Measurements from ENCODE around the gene WNT3A. TPM values are rescaled to one million over a fixed set of nuclear protein-coding genes. Genes with fewer than 3 reads are reported as not detected.
A peak's percentile ranks its signal among the peaks of the same experiment; 100 is the strongest.

WNT3A gene
- total RNA-seq, 4 donors from 2014 or later, result not detected

GRCh38 chr1:228037401-228038386 lies 30.9 kb downstream of the WNT3A start:
- H3K27ac ChIP-seq (replicated peaks in 1 of 4), result no peak overlapping the region
- TF ChIP-seq CTCF (IDR thresholded peaks at IDR 0.05) (no peak), POLR2A (IDR thresholded peaks at IDR 0.05; ENCODE audit: low read depth) (no peak), POLR2AphosphoS5 (IDR thresholded peaks at IDR 0.05) (no peak), EP300 (IDR thresholded peaks at IDR 0.05) (no peak)
- peaks cover 0 to 66% (median 18%) of the 10 kb centered on the region in 4 donors for H3K27me3 ChIP-seq
- peaks cover 0 to 11% (median 10%) of the 10 kb centered on the region in 4 donors for H3K4me1 ChIP-seq
- no peaks in the 10 kb centered on the region for H3K36me3 ChIP-seq
- WGBS, result 8% methylated on average over 20 of the region's 80 CpGs
- DNase-seq (ENCODE audit: extremely low spot score), result no peak
- peak overlapping the region; percentile 2 to 40 (median 33) for H3K4me3 ChIP-seq
- H3K9me3 ChIP-seq, result peaks cover 0 to 10% (median 6%) of the 10 kb centered on the region in 4 donors
- intact Hi-C loops (cut with DNase I), result no loop called here

GRCh38 chr1:228038387-228039005 lies 31.7 kb downstream of the WNT3A start:
- no peaks in the 10 kb centered on the region for H3K36me3 ChIP-seq
- DNase-seq (ENCODE audit: extremely low spot score), result no peak
- no peak overlapping the region for H3K27ac ChIP-seq (replicated peaks in 1 of 4)
- H3K4me3 ChIP-seq, result no peak overlapping the region
- TF ChIP-seq POLR2AphosphoS5 (IDR thresholded peaks at IDR 0.05) (no peak), CTCF (IDR thresholded peaks at IDR 0.05) (no peak), EP300 (IDR thresholded peaks at IDR 0.05) (no peak), POLR2A (IDR thresholded peaks at IDR 0.05; ENCODE audit: low read depth) (no peak)
- peaks cover 0 to 3% (median 2%) of the 10 kb centered on the region in 4 donors for H3K9me3 ChIP-seq
- peaks cover 0 to 66% (median 18%) of the 10 kb centered on the region in 4 donors for H3K27me3 ChIP-seq
- WGBS, result 100% methylated on average over 1 of the region's 11 CpGs
- H3K4me1 ChIP-seq, result peaks cover 0 to 11% (median 10%) of the 10 kb centered on the region in 4 donors
- intact Hi-C loops (cut with DNase I), result no loop called here

GRCh38 chr1:228039006-228039903 lies 32.5 kb downstream of the WNT3A start:
- Histone ChIP-seq H3K27me3 (peaks cover 0 to 66% (median 18%) of the 10 kb centered on the region in 4 donors), H3K27ac (replicated peaks in 1 of 4) (no peak overlapping the region), H3K9me3 (no peaks in the 10 kb centered on the region), H3K4me3 (no peak overlapping the region), H3K4me1 (peaks cover 0 to 11% (median 10%) of the 10 kb centered on the region in 4 donors), H3K36me3 (no peaks in the 10 kb centered on the region)
- no peak for DNase-seq (ENCODE audit: extremely low spot score)
- 87% methylated on average over 6 of the region's 8 CpGs for WGBS
- intact Hi-C loops (cut with DNase I), result no loop called here
- no peak for TF ChIP-seq EP300 (IDR thresholded peaks at IDR 0.05)
- no peak for TF ChIP-seq CTCF (IDR thresholded peaks at IDR 0.05)
- TF ChIP-seq POLR2A (IDR thresholded peaks at IDR 0.05; ENCODE audit: low read depth), result no peak
- TF ChIP-seq POLR2AphosphoS5 (IDR thresholded peaks at IDR 0.05), result no peak

- H3K36me3 ChIP-seq, result no peaks in the 10 kb centered on the region
- 83% methylated on average over 3 of the region's 3 CpGs for WGBS
- intact Hi-C loops (cut with DNase I), result no loop called here
- DNase-seq (ENCODE audit: extremely low spot score), result no peak
- no peaks in the 10 kb centered on the region for H3K9me3 ChIP-seq
- H3K4me1 ChIP-seq, result peaks cover 0 to 11% (median 10%) of the 10 kb centered on the region in 4 donors
- H3K27me3 ChIP-seq, result peaks cover 0 to 63% (median 18%) of the 10 kb centered on the region in 4 donors
- H3K27ac ChIP-seq (replicated peaks in 1 of 4), result no peak overlapping the region
- TF ChIP-seq POLR2AphosphoS5 (IDR thresholded peaks at IDR 0.05) (no peak), CTCF (IDR thresholded peaks at IDR 0.05) (no peak), EP300 (IDR thresholded peaks at IDR 0.05) (no peak), POLR2A (IDR thresholded peaks at IDR 0.05; ENCODE audit: low read depth) (no peak)
- no peak overlapping the region for H3K4me3 ChIP-seq
Observed at GRCh38 chr1:228039986-228040385, 33.2 kb downstream of the WNT3A start.
